Right renal cortex interstitium (tissue), 3 donors: Measurements from ENCODE around the gene HECW1. TPM values are rescaled to one million over a fixed set of nuclear protein-coding genes. Genes with fewer than 3 reads are reported as not detected.

Experiments used
- DNase-seq, 3 donors: peaks; one replicate each; pipeline ENCODE4 v3.0.0-alpha.2; 2013; ENCODE audit warnings: low read depth in 3 of 3, low spot score in 2 of 3
- polyA plus RNA-seq, 3 donors: library from polyadenylated mRNA; unstranded; fragments of 120-200 nt; gene quantifications; one replicate each; pipeline ENCODE4 v1.2.1, GENCODE V29; 2013; ENCODE audit not compliant: insufficient read length in 3 of 3

The HECW1 gene
- polyA plus RNA-seq, 3 donors = 5.6 to 7.9 (median 7.2) TPM

- DNase-seq = no peak
Measured at GRCh38 chr7:43486634-43487033, 374.2 kb downstream of the HECW1 start.

- DNase-seq = no peak
Measured at GRCh38 chr7:43487731-43488073, 375.3 kb downstream of the HECW1 start.

GRCh38 chr7:43489257-43489656 lies 376.8 kb downstream of the HECW1 start:
- no peak for DNase-seq

GRCh38 chr7:43490016-43490415 lies 377.6 kb downstream of the HECW1 start:
- DNase-seq = no peak

- no peak for DNase-seq
Measured at GRCh38 chr7:43491123-43491522, 378.7 kb downstream of the HECW1 start.

- no peak for DNase-seq
Measured at GRCh38 chr7:43491984-43492383, 379.5 kb downstream of the HECW1 start.

GRCh38 chr7:43492896-43493295 lies 380.4 kb downstream of the HECW1 start:
- DNase-seq = no peak

GRCh38 chr7:43495572-43495971 lies 383.1 kb downstream of the HECW1 start:
- no peak for DNase-seq

- no peak for DNase-seq
Measured at GRCh38 chr7:43496596-43496995, 384.1 kb downstream of the HECW1 start.

- no peak for DNase-seq
Measured at GRCh38 chr7:43501870-43502269, 389.4 kb downstream of the HECW1 start.

GRCh38 chr7:43502941-43503340 lies 390.5 kb downstream of the HECW1 start:
- DNase-seq = no peak

- no peak for DNase-seq
Measured at GRCh38 chr7:43505412-43505811, 393.0 kb downstream of the HECW1 start.

- DNase-seq = no peak
Measured at GRCh38 chr7:43506460-43506859, 394.0 kb downstream of the HECW1 start.

GRCh38 chr7:43508461-43508860 lies 396.0 kb downstream of the HECW1 start:
- no peak for DNase-seq

GRCh38 chr7:43509906-43510305 lies 397.5 kb downstream of the HECW1 start:
- no peak for DNase-seq

- no peak for DNase-seq
Measured at GRCh38 chr7:43511029-43511428, 398.6 kb downstream of the HECW1 start.

- DNase-seq = no peak
Measured at GRCh38 chr7:43511769-43512515, 399.5 kb downstream of the HECW1 start.

- DNase-seq = no peak
Measured at GRCh38 chr7:43513251-43513650, 400.8 kb downstream of the HECW1 start.

- DNase-seq = no peak
Measured at GRCh38 chr7:43516581-43517342, 404.3 kb downstream of the HECW1 start.

- DNase-seq = no peak
Measured at GRCh38 chr7:43517464-43517863, 405.0 kb downstream of the HECW1 start.

GRCh38 chr7:43520201-43520600 lies 407.8 kb downstream of the HECW1 start:
- DNase-seq = no peak

GRCh38 chr7:43522406-43523156 lies 410.1 kb downstream of the HECW1 start:
- no peak for DNase-seq
